Immature natural killer cell (primary cell): Measurements from ENCODE around the gene EVA1C. TPM values are rescaled to one million over a fixed set of nuclear protein-coding genes. Genes with fewer than 3 reads are reported as not detected.
"Not testable (repeated sequence)": the region's sequence is repeated elsewhere in the genome, so short reads cannot be mapped to it uniquely, and the experiment has no call there.

Source experiments
- DNase-seq, 3 donors: peaks; one replicate each; pipeline ENCODE4 v3.0.0; 2022; ENCODE audit warnings: mixed read lengths in 1 of 3
- H3K27ac Mint-ChIP-seq, 6 donors: one replicate each; pipeline ENCODE4 v1.8.0; 2020; ENCODE audit warnings: mixed read lengths in 6 of 6, mild to moderate bottlenecking in 5 of 6, inconsistent platforms in 4 of 6, moderate library complexity in 3 of 6
- H3K27me3 Mint-ChIP-seq, 3 donors: one replicate each; pipeline ENCODE4 v1.8.0; 2020 to 2021; ENCODE audit warnings: low read depth in 3 of 3, mild to moderate bottlenecking in 3 of 3, mixed read lengths in 3 of 3, moderate library complexity in 3 of 3, inconsistent platforms in 1 of 3
- H3K36me3 Mint-ChIP-seq, 3 donors: one replicate each; pipeline ENCODE4 v1.8.0; 2020; ENCODE audit warnings: mixed read lengths in 3 of 3, inconsistent platforms in 2 of 3, mild to moderate bottlenecking in 2 of 3
- H3K4me1 Mint-ChIP-seq, 2 donors: one replicate each; pipeline ENCODE4 v1.8.0; 2020; ENCODE audit warnings: inconsistent platforms in 2 of 2, mild to moderate bottlenecking in 2 of 2, mixed read lengths in 2 of 2, moderate library complexity in 1 of 2
- H3K4me3 Mint-ChIP-seq, 5 donors: one replicate each; pipeline ENCODE4 v1.8.0; 2020; ENCODE audit warnings: mild to moderate bottlenecking in 5 of 5, mixed read lengths in 5 of 5, inconsistent platforms in 3 of 5, moderate library complexity in 3 of 5
- H3K9me3 Mint-ChIP-seq, 6 donors: one replicate each; pipeline ENCODE4 v1.8.0; 2020; ENCODE audit warnings: mild to moderate bottlenecking in 6 of 6, mixed read lengths in 6 of 6, inconsistent platforms in 4 of 6, moderate library complexity in 3 of 6
- polyA plus RNA-seq, 3 donors: library from polyadenylated mRNA; unstranded; fragments of 300-500 nt; fragmentation: Illumina TruSeq; gene quantifications; one replicate each; pipeline ENCODE4 v1.2.3, GENCODE V29; 2021

EVA1C gene
- polyA plus RNA-seq, 3 donors from 2014 or later, result 9.0 to 33.8 (median 20.0) TPM

GRCh38 chr21:32380940-32381339 lies 31.6 kb upstream of the EVA1C start:
- H3K36me3 Mint-ChIP-seq, result peaks cover 14 to 44% (median 16%) of the 10 kb centered on the region in 3 donors

DNA sequence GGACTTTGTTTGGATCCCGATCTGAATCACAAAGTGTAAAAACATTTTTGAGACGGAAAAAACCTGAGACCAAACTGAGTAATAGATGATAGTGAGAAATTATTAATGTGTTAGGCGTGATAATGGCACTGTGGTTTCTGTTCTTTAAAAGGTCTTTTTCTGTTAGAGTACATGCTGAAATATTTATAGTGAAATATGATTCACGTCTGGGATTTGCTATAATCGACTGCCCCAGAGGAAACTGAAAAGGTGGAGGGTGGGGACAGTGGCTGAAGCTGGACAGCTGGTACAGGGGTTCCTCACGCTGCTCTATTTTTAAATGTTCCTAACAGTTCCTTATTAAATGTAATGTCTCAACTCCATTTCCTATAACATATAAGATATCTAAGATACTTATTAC lies 30.9 kb upstream of the EVA1C start:
- H3K36me3 Mint-ChIP-seq, result peaks cover 13 to 44% (median 14%) of the 10 kb centered on the region in 3 donors
- H3K27me3 Mint-ChIP-seq, result peaks cover 0 to 3% (median 0%) of the 10 kb centered on the region in 3 donors
- no peak for DNase-seq
- no peaks in the 10 kb centered on the region for H3K4me1 Mint-ChIP-seq
- H3K4me3 Mint-ChIP-seq, result no peak overlapping the region
- no peak overlapping the region for H3K27ac Mint-ChIP-seq
- H3K9me3 Mint-ChIP-seq, result no peaks in the 10 kb centered on the region

More at GRCh38 chr21:32380940-32381339, 31.6 kb upstream of the EVA1C start:
- DNase-seq, result no peak
- Mint-ChIP-seq H3K4me3 (no peak overlapping the region), H3K27me3 (peaks cover 0 to 3% (median 0%) of the 10 kb centered on the region in 3 donors), H3K4me1 (no peaks in the 10 kb centered on the region), H3K9me3 (no peaks in the 10 kb centered on the region), H3K27ac (no peak overlapping the region)

- H3K27me3 Mint-ChIP-seq, result peaks cover 0 to 3% (median 0%) of the 10 kb centered on the region in 3 donors
- H3K36me3 Mint-ChIP-seq, result peaks cover 13 to 44% (median 14%) of the 10 kb centered on the region in 3 donors
- H3K4me3 Mint-ChIP-seq, result no peak overlapping the region
- H3K4me1 Mint-ChIP-seq, result no peaks in the 10 kb centered on the region
- H3K27ac Mint-ChIP-seq, result no peak overlapping the region
- no peaks in the 10 kb centered on the region for H3K9me3 Mint-ChIP-seq
- DNase-seq, result no peak
Observed at GRCh38 chr21:32382108-32382644, 30.3 kb upstream of the EVA1C start.

DNA sequence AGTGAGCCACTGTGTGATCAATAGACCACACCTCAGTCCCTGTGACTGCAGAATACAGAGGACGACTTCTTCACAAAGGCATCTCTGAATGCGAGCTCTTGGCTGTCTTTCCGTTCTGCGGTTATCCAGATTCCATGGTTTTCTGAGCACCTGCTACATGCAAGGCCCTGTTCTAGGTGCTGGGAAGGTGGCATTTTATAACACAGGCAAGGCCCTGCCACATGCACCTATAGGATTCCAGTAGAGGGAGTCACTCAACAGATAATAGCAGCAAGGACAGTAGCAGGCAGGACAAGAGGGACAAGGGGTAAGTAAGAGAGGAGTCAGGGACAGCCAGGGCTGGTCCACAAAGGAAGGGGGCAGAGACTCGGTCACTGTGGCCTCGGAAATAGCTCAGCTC lies 28.7 kb upstream of the EVA1C start:
- Mint-ChIP-seq H3K4me1 (peaks cover 1 to 3% of the 10 kb centered on the region in 2 donors), H3K27me3 (peaks cover 0 to 3% (median 0%) of the 10 kb centered on the region in 3 donors), H3K4me3 (no peak overlapping the region), H3K27ac (no peak overlapping the region), H3K9me3 (no peaks in the 10 kb centered on the region), H3K36me3 (peaks cover 13 to 36% (median 14%) of the 10 kb centered on the region in 3 donors)
- no peak for DNase-seq

DNA sequence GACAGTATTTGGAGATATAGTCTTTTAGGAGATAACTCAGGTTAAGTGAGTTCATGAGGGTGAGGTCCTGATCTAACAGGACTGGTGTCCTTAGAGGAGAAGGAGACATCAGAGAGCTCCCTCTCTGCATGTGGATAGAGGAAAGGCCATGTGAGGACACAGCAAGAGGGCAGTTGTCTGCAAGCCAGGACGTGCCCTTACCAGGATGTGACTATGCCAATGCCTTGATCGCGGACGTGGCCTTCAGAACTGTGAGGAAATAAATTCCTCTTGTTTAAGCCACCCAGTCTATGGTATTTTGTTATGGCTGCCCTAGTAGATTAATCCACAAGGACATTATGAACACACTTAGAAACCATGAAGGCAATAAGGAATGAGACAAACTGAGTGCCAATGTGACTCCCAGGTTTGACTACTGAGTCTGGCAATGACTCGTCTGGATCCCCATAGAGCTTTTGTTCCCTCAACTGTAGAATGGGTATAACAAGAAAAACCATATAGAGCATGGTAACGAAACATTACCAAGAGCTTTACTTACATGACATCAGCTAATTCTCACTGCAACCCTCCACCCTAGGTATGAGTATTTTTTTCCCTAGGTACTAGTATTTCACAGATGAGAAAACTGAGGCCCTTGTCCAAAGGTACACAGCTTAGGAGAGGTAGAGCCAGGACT lies 26.2 kb upstream of the EVA1C start:
- H3K27ac Mint-ChIP-seq, result no peak overlapping the region
- peaks cover 9 to 20% of the 10 kb centered on the region in 2 donors for H3K4me1 Mint-ChIP-seq
- DNase-seq, result no peak
- peaks cover 9 to 23% (median 10%) of the 10 kb centered on the region in 3 donors for H3K36me3 Mint-ChIP-seq
- H3K4me3 Mint-ChIP-seq, result no peak overlapping the region
- H3K9me3 Mint-ChIP-seq, result no peaks in the 10 kb centered on the region
- H3K27me3 Mint-ChIP-seq, result peaks cover 2 to 3% (median 2%) of the 10 kb centered on the region in 3 donors

- no peak for DNase-seq
- peak overlapping the region in 1 of 6 donors; percentile 48 for H3K27ac Mint-ChIP-seq
- H3K27me3 Mint-ChIP-seq, result peaks cover 2 to 3% (median 2%) of the 10 kb centered on the region in 3 donors
- peaks cover 17 to 28% of the 10 kb centered on the region in 2 donors for H3K4me1 Mint-ChIP-seq
- no peaks in the 10 kb centered on the region for H3K9me3 Mint-ChIP-seq
- H3K36me3 Mint-ChIP-seq, result peaks cover 9 to 23% (median 10%) of the 10 kb centered on the region in 3 donors
- H3K4me3 Mint-ChIP-seq, result no peak overlapping the region
Observed at GRCh38 chr21:32387151-32387550, 25.4 kb upstream of the EVA1C start.

GRCh38 chr21:32388306-32388705 lies 24.2 kb upstream of the EVA1C start:
- Mint-ChIP-seq H3K36me3 (peaks cover 9 to 15% (median 9%) of the 10 kb centered on the region in 3 donors), H3K27me3 (peaks cover 4 to 6% (median 4%) of the 10 kb centered on the region in 3 donors), H3K4me1 (peaks cover 24 to 36% of the 10 kb centered on the region in 2 donors), H3K9me3 (no peaks in the 10 kb centered on the region), H3K4me3 (no peak overlapping the region), H3K27ac (no peak overlapping the region)
- DNase-seq, result no peak

DNA sequence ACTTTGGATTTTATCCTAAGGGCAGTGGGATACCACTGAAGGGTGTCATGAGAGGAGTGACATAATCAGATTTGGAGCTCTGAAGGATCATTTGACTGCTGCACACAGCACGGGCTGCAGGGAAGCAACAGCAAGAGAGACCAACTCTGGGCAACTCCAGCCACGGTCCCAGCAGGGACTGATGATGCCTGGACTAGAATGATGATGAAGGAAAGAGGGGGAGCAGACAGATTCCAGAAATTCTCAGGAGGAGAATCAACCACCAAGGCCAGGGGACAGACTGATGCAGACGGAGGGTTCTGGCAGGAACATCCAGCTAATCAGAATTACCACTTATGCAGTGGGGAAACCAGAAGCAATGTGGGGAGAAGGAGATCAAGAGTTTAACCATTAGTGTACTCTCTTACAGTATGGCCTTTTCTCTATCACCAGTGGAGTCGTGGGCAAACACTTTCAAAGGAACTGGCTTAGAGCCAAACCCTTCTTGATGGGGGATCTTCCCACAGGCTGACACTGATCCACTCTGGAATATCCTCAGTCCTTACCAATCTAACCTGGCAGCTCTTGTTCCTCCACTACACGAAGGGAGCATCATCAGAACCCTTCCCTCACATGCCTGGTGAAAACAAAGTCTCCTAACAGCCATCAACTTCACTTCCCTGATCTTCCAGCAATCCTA lies 23.0 kb upstream of the EVA1C start:
- no peak for DNase-seq
- Mint-ChIP-seq H3K27me3 (peaks cover 2 to 7% (median 6%) of the 10 kb centered on the region in 3 donors), H3K4me3 (no peak overlapping the region), H3K9me3 (no peaks in the 10 kb centered on the region), H3K27ac (no peak overlapping the region), H3K36me3 (peaks cover 5 to 9% (median 7%) of the 10 kb centered on the region in 3 donors), H3K4me1 (peaks cover 32 to 48% of the 10 kb centered on the region in 2 donors)

GRCh38 chr21:32390537-32391224 lies 21.8 kb upstream of the EVA1C start:
- not testable (repeated sequence) for H3K4me3 Mint-ChIP-seq, H3K36me3 Mint-ChIP-seq, H3K27ac Mint-ChIP-seq, DNase-seq, H3K9me3 Mint-ChIP-seq
- Mint-ChIP-seq H3K27me3 (peaks cover 2 to 10% (median 6%) of the 10 kb centered on the region in 3 donors), H3K4me1 (peaks cover 32 to 50% of the 10 kb centered on the region in 2 donors)

DNA sequence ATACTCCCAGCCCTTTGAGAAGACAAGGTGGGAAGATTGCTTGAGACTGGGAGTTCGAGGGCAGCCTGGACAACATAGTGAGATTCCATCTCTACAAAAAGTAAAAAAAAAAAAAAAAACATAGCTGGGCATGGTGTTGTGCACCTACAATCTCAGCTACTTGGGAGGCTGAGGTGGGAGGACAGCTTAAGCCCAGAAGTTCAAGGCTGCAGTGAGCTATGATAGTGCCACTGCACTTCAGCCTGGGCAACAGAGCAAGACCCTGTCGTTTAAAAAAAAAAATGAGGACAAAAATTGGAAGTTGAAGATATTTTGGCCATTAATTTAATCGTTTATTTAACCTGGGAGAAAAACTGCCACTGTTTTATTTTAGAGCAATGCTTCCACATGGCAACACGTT lies 20.8 kb upstream of the EVA1C start:
- Mint-ChIP-seq H3K4me1 (peaks cover 32 to 50% of the 10 kb centered on the region in 2 donors), H3K27ac (peak overlapping the region in 4 of 6 donors; percentile 39 to 81 (median 69))
- no peak for DNase-seq

DNA sequence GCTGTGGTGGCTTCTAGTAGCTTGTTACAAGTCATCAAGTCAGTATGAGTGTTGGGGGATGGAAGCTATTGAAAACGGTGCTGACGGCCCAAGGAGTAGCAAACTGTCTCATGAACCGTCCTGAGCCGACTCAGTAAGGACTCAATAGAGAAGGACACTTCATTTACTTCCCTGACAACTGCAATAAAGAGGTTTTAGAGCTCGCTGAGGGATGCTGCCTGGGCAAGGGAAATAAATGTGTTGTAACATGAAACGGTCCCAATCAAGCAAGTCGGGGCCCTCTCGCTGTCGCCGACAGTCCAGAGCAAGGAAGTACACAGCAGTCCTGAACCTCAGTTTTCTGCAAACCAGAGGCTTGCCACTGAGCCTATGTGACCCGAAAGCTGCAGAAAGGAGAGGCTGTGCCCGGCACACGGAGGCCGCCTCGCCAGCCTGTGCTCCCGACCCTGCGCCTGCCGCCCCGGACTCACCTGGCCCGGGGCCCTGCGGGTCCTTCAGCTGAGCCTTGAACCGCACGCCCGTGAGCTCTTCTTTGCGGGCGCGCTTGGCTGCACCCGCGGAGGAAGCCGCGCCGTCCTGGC lies 20.1 kb upstream of the EVA1C start:
- DNase-seq, result no peak

More for the DNA sequence above, 20.8 kb upstream of the EVA1C start:
- H3K27me3 Mint-ChIP-seq, result peaks cover 2 to 12% (median 6%) of the 10 kb centered on the region in 3 donors
- H3K4me3 Mint-ChIP-seq, result peak overlapping the region; percentile 81 to 89 (median 87)
- H3K36me3 Mint-ChIP-seq, result peaks cover 0 to 9% (median 7%) of the 10 kb centered on the region in 3 donors
- no peaks in the 10 kb centered on the region for H3K9me3 Mint-ChIP-seq

DNA sequence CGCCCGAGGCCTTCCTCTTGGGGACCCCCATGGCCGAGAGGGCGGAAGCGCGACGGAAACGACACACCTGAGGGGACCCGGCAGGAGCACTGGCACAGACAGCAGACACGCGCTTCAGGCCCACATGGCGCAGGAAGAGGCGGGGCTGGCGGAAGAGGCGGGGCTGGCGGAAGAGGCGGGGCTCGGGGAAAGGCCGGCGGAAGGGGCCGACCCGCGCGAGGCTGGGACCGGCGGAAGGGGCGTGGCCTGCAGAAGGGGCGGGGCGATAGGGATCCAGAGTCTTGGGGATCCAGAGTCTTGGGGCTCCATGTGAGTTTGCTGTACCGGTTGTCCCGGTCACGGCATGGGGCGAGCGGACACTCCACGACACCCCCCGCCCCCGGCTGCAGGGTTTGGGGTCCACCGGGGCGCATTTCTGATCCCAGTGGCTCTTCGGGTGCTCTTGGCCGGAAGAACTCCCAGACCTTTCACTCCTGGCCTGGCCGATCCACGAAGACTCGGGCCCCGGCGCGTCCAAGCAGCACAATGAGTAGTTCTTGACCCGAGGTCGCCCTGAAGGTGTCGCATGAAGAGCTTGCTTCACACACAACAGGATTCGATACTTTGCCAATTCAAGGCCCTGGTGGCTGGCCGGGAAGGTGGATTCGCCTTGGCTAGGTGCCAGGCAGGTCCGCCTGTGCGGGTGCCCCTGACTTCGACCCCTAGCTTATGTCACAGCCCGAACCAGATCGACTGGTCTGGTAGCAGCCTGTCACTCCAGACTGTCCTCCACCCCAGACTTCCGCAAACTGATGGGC lies 19.4 kb upstream of the EVA1C start, which contains the start of gene URB1:
URB1 (minus strand) TSS at position 133 of the 797 bp plus-strand sequence; CDS start at position 31, 102 bp downstream.
- Mint-ChIP-seq H3K4me1 (peaks cover 31 to 50% of the 10 kb centered on the region in 2 donors), H3K9me3 (no peaks in the 10 kb centered on the region), H3K36me3 (peaks cover 0 to 7% (median 7%) of the 10 kb centered on the region in 3 donors), H3K27me3 (peaks cover 2 to 14% (median 6%) of the 10 kb centered on the region in 3 donors), H3K27ac (peak within 1 kb of the TSS; percentile 72 to 90 (median 90)), H3K4me3 (peak within 1 kb of the TSS; percentile 84 to 89 (median 87))
- DNase-seq, result peak; percentile 92 to 94 (median 93)

More for the DNA sequence above, 20.1 kb upstream of the EVA1C start:
- Mint-ChIP-seq H3K36me3 (peaks cover 0 to 9% (median 7%) of the 10 kb centered on the region in 3 donors), H3K4me1 (peaks cover 32 to 50% of the 10 kb centered on the region in 2 donors), H3K27me3 (peaks cover 2 to 14% (median 6%) of the 10 kb centered on the region in 3 donors), H3K9me3 (no peaks in the 10 kb centered on the region), H3K4me3 (peak overlapping the region; percentile 84 to 89 (median 87)), H3K27ac (peak overlapping the region in 4 of 6 donors; percentile 62 to 90 (median 78))
